ENCODE results near the gene EPHA6.

EPHA6 gene

GRCh38 chr3:97197830-97198229 lies 383.4 kb downstream of the EPHA6 start:
- H3F3A ChIP-seq (ENCODE audit: insufficient read depth, low read length) = no peaks in the 10 kb centered on the region
- H2AFZ ChIP-seq (ENCODE audit: low read length) = no peak overlapping the region
- H3K9ac ChIP-seq (ENCODE audit: low read length) = no peak overlapping the region
- no peaks in the 10 kb centered on the region for H3K4me1 ChIP-seq (ENCODE audit: insufficient read depth, low read length, severe bottlenecking)
- H3K79me2 ChIP-seq (ENCODE audit: insufficient read depth, low read length) = no peaks in the 10 kb centered on the region
- no peaks in the 10 kb centered on the region for H3K36me3 ChIP-seq (ENCODE audit: insufficient read depth, low read length)
- H3K4me3 ChIP-seq (ENCODE audit: low read depth, low read length, poor library complexity, severe bottlenecking) = no peak overlapping the region
- no peak overlapping the region for H3K4me2 ChIP-seq (ENCODE audit: low read length)
- TF ChIP-seq EZH2 (IDR thresholded peaks at IDR 0.05; ENCODE audit: borderline replicate concordance, low read length) = no peak
- TF ChIP-seq, protein P1, sequence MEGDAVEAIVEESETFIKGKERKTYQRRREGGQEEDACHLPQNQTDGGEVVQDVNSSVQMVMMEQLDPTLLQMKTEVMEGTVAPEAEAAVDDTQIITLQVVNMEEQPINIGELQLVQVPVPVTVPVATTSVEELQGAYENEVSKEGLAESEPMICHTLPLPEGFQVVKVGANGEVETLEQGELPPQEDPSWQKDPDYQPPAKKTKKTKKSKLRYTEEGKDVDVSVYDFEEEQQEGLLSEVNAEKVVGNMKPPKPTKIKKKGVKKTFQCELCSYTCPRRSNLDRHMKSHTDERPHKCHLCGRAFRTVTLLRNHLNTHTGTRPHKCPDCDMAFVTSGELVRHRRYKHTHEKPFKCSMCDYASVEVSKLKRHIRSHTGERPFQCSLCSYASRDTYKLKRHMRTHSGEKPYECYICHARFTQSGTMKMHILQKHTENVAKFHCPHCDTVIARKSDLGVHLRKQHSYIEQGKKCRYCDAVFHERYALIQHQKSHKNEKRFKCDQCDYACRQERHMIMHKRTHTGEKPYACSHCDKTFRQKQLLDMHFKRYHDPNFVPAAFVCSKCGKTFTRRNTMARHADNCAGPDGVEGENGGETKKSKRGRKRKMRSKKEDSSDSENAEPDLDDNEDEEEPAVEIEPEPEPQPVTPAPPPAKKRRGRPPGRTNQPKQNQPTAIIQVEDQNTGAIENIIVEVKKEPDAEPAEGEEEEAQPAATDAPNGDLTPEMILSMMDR (IDR thresholded peaks at IDR 0.05; ENCODE audit: low read length) = no peak
- H3K9me2 ChIP-seq (ENCODE audit: low read depth, low read length) = no peaks in the 10 kb centered on the region
- no peaks in the 10 kb centered on the region for H3K27me3 ChIP-seq (ENCODE audit: insufficient read depth, low read length)
- no peaks in the 10 kb centered on the region for H4K20me1 ChIP-seq (ENCODE audit: insufficient read depth, low read length)
- no peaks in the 10 kb centered on the region for H3K9me3 ChIP-seq (ENCODE audit: low read length)
- H3K27ac ChIP-seq (ENCODE audit: low read depth, low read length, poor library complexity, severe bottlenecking) = no peak overlapping the region

DNA sequence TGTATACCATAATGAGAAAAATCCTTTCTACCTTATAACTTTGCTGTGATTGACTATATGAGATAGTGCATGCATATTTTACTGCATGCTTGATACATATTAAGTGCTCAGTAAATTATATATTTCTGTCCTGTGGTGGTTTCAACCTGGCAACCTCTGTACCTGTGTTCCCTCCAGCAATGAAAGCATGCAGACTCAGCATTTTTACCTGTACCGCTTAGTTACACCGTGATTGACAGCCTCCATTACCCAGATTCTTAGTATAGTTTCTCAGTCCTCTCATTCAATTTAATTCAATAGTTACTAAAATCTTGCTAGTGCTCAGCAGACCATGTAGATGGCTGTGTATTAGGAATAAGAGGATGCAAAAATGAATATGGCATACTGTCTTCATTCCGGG lies 386.0 kb downstream of the EPHA6 start:
- no peak overlapping the region for H3K4me3 ChIP-seq (ENCODE audit: low read depth, low read length, poor library complexity, severe bottlenecking)

DNA sequence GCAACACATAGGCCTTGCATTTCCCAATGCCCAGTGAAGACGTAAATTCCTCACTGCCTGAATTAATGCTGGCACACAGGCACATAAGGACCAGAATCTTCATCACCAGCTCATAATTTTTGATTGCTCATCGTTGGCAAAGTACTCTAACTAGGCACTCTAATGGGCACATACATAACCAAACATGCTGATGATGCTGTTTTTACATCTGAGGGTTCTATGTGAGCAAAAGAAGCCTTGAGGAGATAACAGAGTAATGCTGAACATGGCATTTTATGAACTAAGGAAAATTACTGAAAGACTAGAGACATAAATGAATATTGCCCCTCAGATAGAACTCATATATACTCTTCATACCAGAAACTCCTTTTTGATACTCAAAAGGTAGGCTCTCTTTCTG lies 387.4 kb downstream of the EPHA6 start:
- Histone ChIP-seq H3K9me3 (ENCODE audit: low read length) (no peaks in the 10 kb centered on the region), H2AFZ (ENCODE audit: low read length) (no peak overlapping the region), H3K27me3 (ENCODE audit: insufficient read depth, low read length) (no peaks in the 10 kb centered on the region), H4K20me1 (ENCODE audit: insufficient read depth, low read length) (no peaks in the 10 kb centered on the region), H3K4me2 (ENCODE audit: low read length) (no peak overlapping the region), H3K4me1 (ENCODE audit: insufficient read depth, low read length, severe bottlenecking) (no peaks in the 10 kb centered on the region), H3F3A (ENCODE audit: insufficient read depth, low read length) (no peaks in the 10 kb centered on the region), H3K27ac (ENCODE audit: low read depth, low read length, poor library complexity, severe bottlenecking) (no peak overlapping the region), H3K9me2 (ENCODE audit: low read depth, low read length) (no peaks in the 10 kb centered on the region), H3K79me2 (ENCODE audit: insufficient read depth, low read length) (no peaks in the 10 kb centered on the region), H3K36me3 (ENCODE audit: insufficient read depth, low read length) (no peaks in the 10 kb centered on the region), H3K9ac (ENCODE audit: low read length) (no peak overlapping the region), H3K4me3 (ENCODE audit: low read depth, low read length, poor library complexity, severe bottlenecking) (no peak overlapping the region)
- TF ChIP-seq EZH2 (IDR thresholded peaks at IDR 0.05; ENCODE audit: borderline replicate concordance, low read length) = no peak
- TF ChIP-seq, protein P1 (IDR thresholded peaks at IDR 0.05; ENCODE audit: low read length) = no peak

More for the DNA sequence above, 386.0 kb downstream of the EPHA6 start:
- Histone ChIP-seq H3K27ac (ENCODE audit: low read depth, low read length, poor library complexity, severe bottlenecking) (no peak overlapping the region), H3K4me2 (ENCODE audit: low read length) (no peak overlapping the region), H3K36me3 (ENCODE audit: insufficient read depth, low read length) (no peaks in the 10 kb centered on the region), H3K79me2 (ENCODE audit: insufficient read depth, low read length) (no peaks in the 10 kb centered on the region), H3F3A (ENCODE audit: insufficient read depth, low read length) (no peaks in the 10 kb centered on the region), H3K27me3 (ENCODE audit: insufficient read depth, low read length) (no peaks in the 10 kb centered on the region), H3K9me2 (ENCODE audit: low read depth, low read length) (no peaks in the 10 kb centered on the region), H3K9me3 (ENCODE audit: low read length) (no peaks in the 10 kb centered on the region), H3K9ac (ENCODE audit: low read length) (no peak overlapping the region), H3K4me1 (ENCODE audit: insufficient read depth, low read length, severe bottlenecking) (no peaks in the 10 kb centered on the region), H2AFZ (ENCODE audit: low read length) (no peak overlapping the region), H4K20me1 (ENCODE audit: insufficient read depth, low read length) (no peaks in the 10 kb centered on the region)
- TF ChIP-seq EZH2 (IDR thresholded peaks at IDR 0.05; ENCODE audit: borderline replicate concordance, low read length) = no peak
- TF ChIP-seq, protein P1 (IDR thresholded peaks at IDR 0.05; ENCODE audit: low read length) = no peak

All from OCI-LY1 (cell line).